Measurements from ENCODE around the gene PTMS.

GRCh38 chr12:6786416-6787094 is 20.4 kb downstream of the PTMS start:
- no peak for TF ChIP-seq CREB1 (IDR thresholded peaks at IDR 0.05)
- TF ChIP-seq CREB1 (CRISPR knock-in tag; IDR thresholded peaks at IDR 0.05): no peak
- TF ChIP-seq PREB (CRISPR knock-in tag; IDR thresholded peaks at IDR 0.05): no peak
- no peak for TF ChIP-seq ZBTB1 (CRISPR knock-in tag; IDR thresholded peaks at IDR 0.05; ENCODE audit: borderline replicate concordance, low read depth)
- no peak for TF ChIP-seq RFX5 (IDR thresholded peaks at IDR 0.05; ENCODE audit: low read depth, low read length)
- TF ChIP-seq CTCF (IDR thresholded peaks at IDR 0.05 in 2 of 3, conservative IDR thresholded peaks at IDR 0.05 in 1 of 3; ENCODE audit: insufficient read depth in 2 of 3, low read depth in 1 of 3, low read length in 3 of 3): no peak
- no peak for TF ChIP-seq MAFG (tag; conservative IDR thresholded peaks at IDR 0.05)
- no peak for TF ChIP-seq IRF9 (tag; IDR thresholded peaks at IDR 0.05)
- no peak for TF ChIP-seq MTA3 (IDR thresholded peaks at IDR 0.05; ENCODE audit: borderline replicate concordance)
- no peak for TF ChIP-seq SRSF1 (IDR thresholded peaks at IDR 0.05; ENCODE audit: low read depth, low read length)
- TF ChIP-seq NRF1 (conservative IDR thresholded peaks at IDR 0.05 in 1 of 2, IDR thresholded peaks at IDR 0.05 in 1 of 2): no peak

Data from K562 (cell line).